ENCODE data around the gene BOD1.

Gene BOD1

DNA sequence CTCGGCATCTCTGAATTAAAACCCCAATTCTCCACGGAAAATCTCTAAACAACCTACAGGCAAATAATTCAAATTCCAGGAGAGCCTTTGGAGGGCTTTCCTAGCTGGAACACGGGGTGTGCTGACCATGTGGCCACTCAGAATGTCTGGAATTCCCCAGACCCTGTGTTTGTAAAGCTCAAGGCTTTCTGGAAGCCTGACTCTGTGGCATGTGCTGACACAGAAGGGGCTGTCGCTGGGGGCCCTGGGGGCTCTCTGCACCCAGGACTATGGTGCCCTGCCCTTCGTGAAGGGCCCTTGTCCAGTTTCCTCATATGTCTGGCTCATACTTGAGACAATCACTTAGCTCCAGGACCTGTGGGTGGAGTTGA lies 29.0 kb upstream of the BOD1 start:
- Mint-ChIP-seq H3K9me3 (no peaks in the 10 kb centered on the region), H3K27ac (no peak overlapping the region), H3K36me3 (ENCODE audit: low read depth) (no peaks in the 10 kb centered on the region), H3K4me1 (ENCODE audit: low read depth) (no peaks in the 10 kb centered on the region), H3K27me3 (peaks cover 18% of the 10 kb centered on the region), H3K4me3 (no peak overlapping the region)
- DNase-seq, result no peak

GRCh38 chr5:173644673-173645436 lies 28.4 kb upstream of the BOD1 start:
- H3K36me3 Mint-ChIP-seq (ENCODE audit: low read depth), result no peaks in the 10 kb centered on the region
- no peaks in the 10 kb centered on the region for H3K9me3 Mint-ChIP-seq
- peaks cover 18% of the 10 kb centered on the region for H3K27me3 Mint-ChIP-seq
- no peak for DNase-seq
- H3K4me3 Mint-ChIP-seq, result no peak overlapping the region
- H3K27ac Mint-ChIP-seq, result no peak overlapping the region
- H3K4me1 Mint-ChIP-seq (ENCODE audit: low read depth), result no peaks in the 10 kb centered on the region

GRCh38 chr5:173643964-173644363 lies 27.5 kb upstream of the BOD1 start:
- Mint-ChIP-seq H3K27ac (no peak overlapping the region), H3K9me3 (no peaks in the 10 kb centered on the region), H3K36me3 (ENCODE audit: low read depth) (no peaks in the 10 kb centered on the region), H3K27me3 (peaks cover 18% of the 10 kb centered on the region), H3K4me3 (no peak overlapping the region), H3K4me1 (ENCODE audit: low read depth) (no peaks in the 10 kb centered on the region)
- no peak for DNase-seq

GRCh38 chr5:173642895-173643481 lies 26.5 kb upstream of the BOD1 start:
- no peaks in the 10 kb centered on the region for H3K36me3 Mint-ChIP-seq (ENCODE audit: low read depth)
- no peak for DNase-seq
- no peak overlapping the region for H3K4me3 Mint-ChIP-seq
- peaks cover 14% of the 10 kb centered on the region for H3K27me3 Mint-ChIP-seq
- no peaks in the 10 kb centered on the region for H3K9me3 Mint-ChIP-seq
- H3K27ac Mint-ChIP-seq, result no peak overlapping the region
- no peaks in the 10 kb centered on the region for H3K4me1 Mint-ChIP-seq (ENCODE audit: low read depth)

- Mint-ChIP-seq H3K9me3 (no peaks in the 10 kb centered on the region), H3K27ac (no peak overlapping the region), H3K4me1 (ENCODE audit: low read depth) (peaks cover 4% of the 10 kb centered on the region), H3K4me3 (no peak overlapping the region), H3K27me3 (peaks cover 14% of the 10 kb centered on the region), H3K36me3 (ENCODE audit: low read depth) (no peaks in the 10 kb centered on the region)
- DNase-seq, result no peak
Measured at GRCh38 chr5:173642191-173642816, 25.9 kb upstream of the BOD1 start.

DNA sequence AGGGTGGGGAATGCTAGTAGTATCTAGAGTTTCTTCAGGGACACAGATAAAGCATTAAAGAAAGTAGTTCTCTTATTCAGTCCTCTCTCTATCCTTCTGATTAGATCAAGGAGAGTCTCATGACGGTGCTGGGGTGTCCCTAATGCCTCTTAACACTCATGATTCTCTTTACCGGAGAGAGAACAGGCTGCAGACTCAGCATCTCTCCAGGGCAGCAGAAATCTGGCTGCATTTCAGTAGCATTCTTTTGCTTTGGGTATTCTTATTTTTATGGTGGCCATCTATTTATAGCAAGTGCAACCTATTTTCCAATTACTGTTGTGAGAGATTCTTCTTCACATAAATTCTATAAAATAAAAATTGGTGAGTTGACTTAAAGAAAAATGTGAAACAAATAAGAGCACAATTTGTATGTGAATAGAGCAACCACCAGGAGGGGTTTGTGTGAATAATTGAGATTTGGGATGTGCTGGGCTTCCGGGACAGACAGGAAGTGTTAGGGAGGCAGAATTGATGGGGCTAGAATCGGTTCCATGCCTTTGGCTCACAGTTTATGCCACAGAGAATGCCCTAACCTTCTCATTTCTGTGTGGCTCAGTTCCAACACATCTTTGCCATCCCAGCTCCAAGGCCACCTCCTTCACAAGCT lies 23.8 kb upstream of the BOD1 start:
- H3K27ac Mint-ChIP-seq, result no peak overlapping the region
- peaks cover 6% of the 10 kb centered on the region for H3K4me1 Mint-ChIP-seq (ENCODE audit: low read depth)
- H3K27me3 Mint-ChIP-seq, result peaks cover 7% of the 10 kb centered on the region
- H3K36me3 Mint-ChIP-seq (ENCODE audit: low read depth), result no peaks in the 10 kb centered on the region
- no peak overlapping the region for H3K4me3 Mint-ChIP-seq
- DNase-seq, result no peak
- no peaks in the 10 kb centered on the region for H3K9me3 Mint-ChIP-seq

DNA sequence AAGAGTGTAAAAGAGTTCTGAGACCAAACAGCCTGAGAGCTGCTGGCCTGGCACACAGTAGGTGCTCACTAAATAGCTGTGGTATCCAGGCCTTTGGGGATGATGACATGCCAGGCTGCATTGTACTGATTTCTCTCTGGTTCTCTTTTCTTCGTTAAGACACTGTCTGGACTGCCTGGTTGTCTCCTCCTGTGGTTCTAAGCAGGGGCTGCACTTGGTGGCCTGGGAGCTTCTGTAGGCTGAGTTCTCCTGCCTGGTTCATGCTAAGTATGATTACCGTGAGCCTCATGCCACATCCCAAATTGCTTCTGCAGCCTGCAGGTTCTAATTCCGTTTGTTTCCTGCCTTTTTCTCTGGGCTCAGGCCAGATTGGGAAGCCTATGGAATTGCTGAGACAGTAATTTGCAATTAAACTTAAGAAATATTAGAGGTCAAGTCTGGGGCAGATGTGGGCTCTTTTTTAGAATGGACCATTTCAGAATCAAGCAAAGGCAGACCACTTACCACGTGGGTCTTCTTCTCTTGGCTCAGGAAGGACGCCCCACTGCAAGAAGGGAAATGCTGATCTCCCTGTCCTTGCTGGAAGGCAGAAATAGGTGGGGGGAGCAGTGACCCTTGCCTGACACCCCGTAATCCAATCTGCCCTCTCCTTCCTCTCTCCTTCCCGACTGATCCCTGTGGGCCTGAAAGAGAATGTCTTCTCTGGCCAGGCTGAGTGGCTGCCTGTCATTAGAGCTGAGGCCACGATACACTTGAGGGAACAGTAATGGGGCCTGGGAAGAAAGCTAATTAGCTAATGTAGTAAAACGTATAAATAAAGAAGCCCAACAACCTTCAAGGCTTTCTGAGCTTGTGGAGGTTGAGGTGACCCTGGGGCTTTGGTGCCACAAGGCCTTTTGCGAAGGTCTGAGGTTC lies 21.9 kb upstream of the BOD1 start:
- no peaks in the 10 kb centered on the region for H3K9me3 Mint-ChIP-seq
- no peak for DNase-seq
- peaks cover 6% of the 10 kb centered on the region for H3K4me1 Mint-ChIP-seq (ENCODE audit: low read depth)
- H3K36me3 Mint-ChIP-seq (ENCODE audit: low read depth), result no peaks in the 10 kb centered on the region
- H3K4me3 Mint-ChIP-seq, result no peak overlapping the region
- H3K27ac Mint-ChIP-seq, result no peak overlapping the region
- H3K27me3 Mint-ChIP-seq, result no peaks in the 10 kb centered on the region

DNA sequence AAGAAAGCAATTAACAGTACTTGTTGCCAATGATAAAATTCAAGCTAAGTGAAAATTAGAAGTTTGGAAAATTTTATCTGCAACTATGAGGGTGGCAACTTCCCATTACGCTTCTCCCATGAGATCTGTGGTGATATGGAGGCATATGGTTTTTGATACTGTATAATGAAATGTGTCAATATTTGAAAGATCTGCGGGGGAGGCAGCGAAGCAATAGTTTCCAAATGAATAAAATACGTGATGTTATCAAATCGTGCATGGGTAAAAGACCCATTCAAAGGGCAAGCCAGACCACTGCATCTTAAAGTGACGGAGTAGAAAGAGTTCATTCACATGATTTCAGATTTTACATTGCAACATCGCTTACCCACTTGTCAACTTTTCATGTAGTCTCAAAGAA lies 20.9 kb upstream of the BOD1 start:
- Mint-ChIP-seq H3K27ac (no peak overlapping the region), H3K27me3 (no peaks in the 10 kb centered on the region), H3K4me3 (no peak overlapping the region), H3K36me3 (ENCODE audit: low read depth) (no peaks in the 10 kb centered on the region), H3K9me3 (no peaks in the 10 kb centered on the region), H3K4me1 (ENCODE audit: low read depth) (peaks cover 6% of the 10 kb centered on the region)
- no peak for DNase-seq

GRCh38 chr5:173634465-173634983 lies 18.1 kb upstream of the BOD1 start:
- DNase-seq, result no peak
- H3K4me3 Mint-ChIP-seq, result no peak overlapping the region
- H3K27me3 Mint-ChIP-seq, result peaks cover 3% of the 10 kb centered on the region
- H3K36me3 Mint-ChIP-seq (ENCODE audit: low read depth), result no peaks in the 10 kb centered on the region
- H3K9me3 Mint-ChIP-seq, result no peaks in the 10 kb centered on the region
- peaks cover 6% of the 10 kb centered on the region for H3K4me1 Mint-ChIP-seq (ENCODE audit: low read depth)
- H3K27ac Mint-ChIP-seq, result no peak overlapping the region

DNA sequence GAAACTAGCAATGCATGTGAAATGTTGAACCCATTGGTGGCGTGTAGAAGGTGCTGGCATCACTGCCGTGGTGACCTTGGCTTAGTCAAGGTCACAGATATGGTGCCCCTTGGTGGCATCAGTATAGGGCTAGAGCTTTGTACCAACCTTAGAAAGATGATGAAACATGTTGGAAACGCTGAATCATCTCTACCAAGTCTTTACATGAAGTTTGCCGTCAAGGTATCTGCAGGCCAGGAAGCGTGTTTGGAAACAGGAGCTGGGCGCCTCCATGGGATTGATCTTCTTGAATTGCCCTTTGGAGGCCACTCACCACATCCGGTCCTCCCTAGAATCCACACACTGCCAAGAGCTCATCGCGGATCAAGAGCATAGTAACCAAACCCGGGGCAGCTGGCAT lies 16.9 kb upstream of the BOD1 start:
- no peak for DNase-seq
- peaks cover 6% of the 10 kb centered on the region for H3K4me1 Mint-ChIP-seq (ENCODE audit: low read depth)
- H3K9me3 Mint-ChIP-seq, result no peaks in the 10 kb centered on the region
- H3K4me3 Mint-ChIP-seq, result no peak overlapping the region
- no peak overlapping the region for H3K27ac Mint-ChIP-seq
- H3K36me3 Mint-ChIP-seq (ENCODE audit: low read depth), result no peaks in the 10 kb centered on the region
- peaks cover 7% of the 10 kb centered on the region for H3K27me3 Mint-ChIP-seq

GRCh38 chr5:173631478-173631877 lies 15.0 kb upstream of the BOD1 start:
- H3K4me1 Mint-ChIP-seq (ENCODE audit: low read depth), result no peaks in the 10 kb centered on the region
- DNase-seq, result no peak
- peaks cover 10% of the 10 kb centered on the region for H3K27me3 Mint-ChIP-seq
- no peaks in the 10 kb centered on the region for H3K9me3 Mint-ChIP-seq
- no peak overlapping the region for H3K27ac Mint-ChIP-seq
- no peak overlapping the region for H3K4me3 Mint-ChIP-seq
- no peaks in the 10 kb centered on the region for H3K36me3 Mint-ChIP-seq (ENCODE audit: low read depth)

GRCh38 chr5:173630724-173631365 lies 14.4 kb upstream of the BOD1 start:
- Mint-ChIP-seq H3K36me3 (ENCODE audit: low read depth) (no peaks in the 10 kb centered on the region), H3K4me3 (no peak overlapping the region), H3K27ac (no peak overlapping the region), H3K9me3 (no peaks in the 10 kb centered on the region), H3K4me1 (ENCODE audit: low read depth) (no peaks in the 10 kb centered on the region), H3K27me3 (peaks cover 10% of the 10 kb centered on the region)
- no peak for DNase-seq

GRCh38 chr5:173629628-173630027 lies 13.2 kb upstream of the BOD1 start:
- Mint-ChIP-seq H3K4me3 (no peak overlapping the region), H3K27ac (no peak overlapping the region), H3K9me3 (no peaks in the 10 kb centered on the region), H3K27me3 (peaks cover 10% of the 10 kb centered on the region), H3K36me3 (ENCODE audit: low read depth) (no peaks in the 10 kb centered on the region), H3K4me1 (ENCODE audit: low read depth) (no peaks in the 10 kb centered on the region)
- peak; percentile 33 for DNase-seq

DNA sequence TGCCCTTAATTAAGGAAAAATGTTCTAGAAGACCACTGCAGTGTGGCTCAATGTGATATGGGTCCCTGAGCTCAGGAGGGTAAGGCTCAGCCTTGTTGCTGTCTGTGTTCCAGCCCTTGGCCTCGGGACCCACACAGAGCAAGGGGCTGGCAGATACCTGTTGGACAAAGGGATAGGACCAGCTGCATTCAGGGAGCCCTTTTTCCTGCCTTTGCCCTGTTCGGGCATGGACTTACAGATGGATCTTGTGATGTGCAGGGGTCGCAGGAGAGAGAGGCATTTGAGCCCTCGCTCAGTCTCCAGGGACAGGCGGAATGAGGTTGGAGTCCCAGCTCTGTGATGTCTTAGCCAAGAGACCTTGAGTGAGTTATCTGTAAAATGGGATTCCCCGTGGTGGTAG lies 12.1 kb upstream of the BOD1 start:
- no peak overlapping the region for H3K4me3 Mint-ChIP-seq
- no peaks in the 10 kb centered on the region for H3K9me3 Mint-ChIP-seq
- H3K27me3 Mint-ChIP-seq, result peaks cover 10% of the 10 kb centered on the region
- no peak overlapping the region for H3K27ac Mint-ChIP-seq
- DNase-seq, result no peak
- no peaks in the 10 kb centered on the region for H3K4me1 Mint-ChIP-seq (ENCODE audit: low read depth)
- H3K36me3 Mint-ChIP-seq (ENCODE audit: low read depth), result no peaks in the 10 kb centered on the region

Data from activated T-cell treated with anti-CD3 and anti-CD28 coated beads, Interleukin-2, amount 50 U/mL, for 24 hours (primary cell).